Calu3 (cell line): Measurements from ENCODE around the gene KITLG. TPM values are rescaled to one million over a fixed set of nuclear protein-coding genes. Genes with fewer than 3 reads are reported as not detected.

Experiments
- BruUV-seq: library from RNA; stranded (reverse); fragments of 400-500 nt; replicated peaks from 2 replicates; lab custom pipeline; 2021; lab: Mats Ljungman, UMichigan
- CTCF ChIA-PET: fragments of 300-600 bp; sonication (Branson Sonifier 250); formaldehyde crosslinking; loops from one replicate; lab custom pipeline; 2022; ENCODE audit warnings: antibody characterized with exemption; lab: Charles Lee
- DNase-seq: peaks from one replicate; pipeline ENCODE4 v3.0.0; 2022
- H3K27ac Mint-ChIP-seq: one replicate; pipeline ENCODE4 v1.8.0; 2022; ENCODE audit warnings: mixed read lengths; ENCODE audit not compliant: unreplicated experiment
- H3K27me3 Mint-ChIP-seq: one replicate; pipeline ENCODE4 v1.8.0; 2022; ENCODE audit warnings: mixed read lengths; ENCODE audit not compliant: unreplicated experiment
- H3K36me3 Mint-ChIP-seq: one replicate; pipeline ENCODE4 v1.8.0; 2022; ENCODE audit warnings: mild to moderate bottlenecking, moderate library complexity, mixed read lengths; ENCODE audit not compliant: insufficient read depth, unreplicated experiment
- H3K4me1 Mint-ChIP-seq: one replicate; pipeline ENCODE4 v1.8.0; 2022; ENCODE audit warnings: mild to moderate bottlenecking, low read depth, mixed read lengths; ENCODE audit not compliant: unreplicated experiment
- H3K4me3 Mint-ChIP-seq: one replicate; pipeline ENCODE4 v1.8.0; 2022; ENCODE audit warnings: mild to moderate bottlenecking, low read depth, moderate library complexity, mixed read lengths; ENCODE audit not compliant: unreplicated experiment
- H3K9me3 Mint-ChIP-seq: one replicate; pipeline ENCODE4 v1.8.0; 2022; ENCODE audit warnings: low read depth, mixed read lengths; ENCODE audit not compliant: unreplicated experiment
- intact Hi-C: fragments of 100-400 bp; cut with micrococcal nuclease; formaldehyde crosslinking; loops from one replicate; pipeline ENCODE4 v1.10.0; 2022; ENCODE audit not compliant: unreplicated experiment
- total RNA-seq: library from RNA; stranded (reverse); gene quantifications from 2 replicates; pipeline ENCODE4 v1.2.3, GENCODE V29; 2022
- TF ChIP-seq, protein P1 (sequence below): fragments of 200-600 bp; IDR thresholded peaks from one replicate; pipeline ENCODE4 v1.8.0; 2022; ENCODE audit warnings: antibody characterized with exemption; ENCODE audit not compliant: unreplicated experiment

The KITLG gene
- total RNA-seq, 1 experiment from 2014 or later = 29.9 TPM

DNA sequence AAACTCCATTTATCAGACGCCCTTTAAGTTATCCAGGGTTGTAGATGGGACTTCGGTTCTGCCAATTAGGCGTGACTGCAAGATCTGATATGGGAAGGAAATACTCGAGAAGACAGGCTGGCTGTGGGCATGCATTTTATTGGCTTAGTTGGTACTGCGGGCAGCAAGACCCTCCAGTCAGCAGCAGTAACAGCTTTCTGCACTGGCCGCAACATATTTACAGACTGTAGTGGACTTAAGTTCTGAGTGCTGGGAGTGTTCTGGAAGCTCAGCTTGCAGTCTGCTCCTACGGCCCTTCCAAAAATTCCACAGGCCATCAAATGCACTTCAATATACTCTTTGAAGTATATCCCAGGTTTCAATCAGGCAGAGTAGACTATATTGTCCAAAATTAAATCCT is 21.1 kb downstream of the KITLG start:
- H3K27ac Mint-ChIP-seq = no peak overlapping the region
- no peaks in the 10 kb centered on the region for H3K27me3 Mint-ChIP-seq
- DNase-seq = no peak
- H3K36me3 Mint-ChIP-seq = peaks cover 6% of the 10 kb centered on the region
- H3K4me1 Mint-ChIP-seq = peaks cover 15% of the 10 kb centered on the region
- intact Hi-C loops = no loop called here
- BruUV-seq = no TSS peak
- TF ChIP-seq, protein P1, sequence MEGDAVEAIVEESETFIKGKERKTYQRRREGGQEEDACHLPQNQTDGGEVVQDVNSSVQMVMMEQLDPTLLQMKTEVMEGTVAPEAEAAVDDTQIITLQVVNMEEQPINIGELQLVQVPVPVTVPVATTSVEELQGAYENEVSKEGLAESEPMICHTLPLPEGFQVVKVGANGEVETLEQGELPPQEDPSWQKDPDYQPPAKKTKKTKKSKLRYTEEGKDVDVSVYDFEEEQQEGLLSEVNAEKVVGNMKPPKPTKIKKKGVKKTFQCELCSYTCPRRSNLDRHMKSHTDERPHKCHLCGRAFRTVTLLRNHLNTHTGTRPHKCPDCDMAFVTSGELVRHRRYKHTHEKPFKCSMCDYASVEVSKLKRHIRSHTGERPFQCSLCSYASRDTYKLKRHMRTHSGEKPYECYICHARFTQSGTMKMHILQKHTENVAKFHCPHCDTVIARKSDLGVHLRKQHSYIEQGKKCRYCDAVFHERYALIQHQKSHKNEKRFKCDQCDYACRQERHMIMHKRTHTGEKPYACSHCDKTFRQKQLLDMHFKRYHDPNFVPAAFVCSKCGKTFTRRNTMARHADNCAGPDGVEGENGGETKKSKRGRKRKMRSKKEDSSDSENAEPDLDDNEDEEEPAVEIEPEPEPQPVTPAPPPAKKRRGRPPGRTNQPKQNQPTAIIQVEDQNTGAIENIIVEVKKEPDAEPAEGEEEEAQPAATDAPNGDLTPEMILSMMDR = no peak
- no peak overlapping the region for H3K4me3 Mint-ChIP-seq
- H3K9me3 Mint-ChIP-seq = no peaks in the 10 kb centered on the region
- CTCF ChIA-PET = no interaction called here

GRCh38 chr12:88558340-88558867 is 21.9 kb downstream of the KITLG start:
- intact Hi-C loops = no loop called here
- Mint-ChIP-seq H3K4me1 (peaks cover 19% of the 10 kb centered on the region), H3K36me3 (peaks cover 3% of the 10 kb centered on the region), H3K27me3 (no peaks in the 10 kb centered on the region), H3K9me3 (no peaks in the 10 kb centered on the region), H3K4me3 (no peak overlapping the region), H3K27ac (no peak overlapping the region)
- BruUV-seq = no TSS peak
- TF ChIP-seq, protein P1 = no peak
- CTCF ChIA-PET = interaction anchor here (2.3 kb wide), 1 partner anchor 8 kb away, joined by 10 read pairs; no protein-coding TSS in a partner anchor
- no peak for DNase-seq

GRCh38 chr12:88556213-88556774 is 24.0 kb downstream of the KITLG start:
- Mint-ChIP-seq H3K4me3 (no peak overlapping the region), H3K27me3 (no peaks in the 10 kb centered on the region), H3K27ac (no peak overlapping the region), H3K36me3 (no peaks in the 10 kb centered on the region), H3K4me1 (peaks cover 24% of the 10 kb centered on the region), H3K9me3 (no peaks in the 10 kb centered on the region)
- DNase-seq = no peak
- TF ChIP-seq, protein P1 = no peak
- intact Hi-C loops = no loop called here
- CTCF ChIA-PET = interaction anchor here (2.3 kb wide), 1 partner anchor 10 kb away, joined by 10 read pairs; no protein-coding TSS in a partner anchor
- no TSS peak for BruUV-seq

DNA sequence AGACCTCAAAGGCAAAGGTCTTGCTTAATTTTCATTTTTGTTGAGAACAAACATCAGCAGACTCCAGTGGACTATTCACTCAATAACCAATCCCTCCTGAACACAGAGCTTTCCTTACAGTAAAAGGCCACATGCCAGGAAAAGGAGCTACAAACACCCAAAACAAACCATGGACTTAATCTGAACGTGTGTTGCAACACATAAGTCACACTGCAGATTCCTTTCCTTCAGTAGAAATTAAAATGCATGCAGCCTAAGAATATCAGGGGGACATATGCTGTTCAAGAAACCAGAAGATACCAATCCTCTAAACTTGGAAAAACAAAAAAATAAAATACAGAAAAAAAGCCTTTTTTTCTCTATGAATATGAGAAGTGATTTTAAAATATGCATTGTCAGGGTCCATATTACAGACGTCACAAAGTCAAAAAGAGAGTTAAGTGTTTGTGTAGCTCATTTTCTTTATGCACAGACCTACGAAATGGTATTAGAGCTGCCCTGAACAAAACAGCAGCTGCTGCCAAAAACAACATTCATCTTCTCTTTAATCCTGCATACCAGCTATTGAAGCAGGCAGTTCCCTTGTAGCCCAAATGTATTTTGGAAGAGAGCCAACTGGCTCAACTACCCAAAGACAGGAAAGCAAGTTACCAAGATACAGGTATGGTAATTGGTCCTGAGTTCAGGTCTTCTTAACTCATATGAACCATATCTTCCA is 26.2 kb downstream of the KITLG start:
- no TSS peak for BruUV-seq
- intact Hi-C loops = no loop called here
- H3K27ac Mint-ChIP-seq = no peak overlapping the region
- H3K27me3 Mint-ChIP-seq = no peaks in the 10 kb centered on the region
- DNase-seq = peak; percentile 34
- H3K4me3 Mint-ChIP-seq = no peak overlapping the region
- peaks cover 38% of the 10 kb centered on the region for H3K4me1 Mint-ChIP-seq
- TF ChIP-seq, protein P1 = no peak
- H3K36me3 Mint-ChIP-seq = no peaks in the 10 kb centered on the region
- CTCF ChIA-PET = interaction anchor here (0.9 to 1.3 kb wide), 4 partner anchors 12 to 300 kb away, joined by 3 read pairs; no protein-coding TSS in a partner anchor
- H3K9me3 Mint-ChIP-seq = peaks cover 3% of the 10 kb centered on the region
